K562 (cell line): Measurements from ENCODE around the gene EGFL7. TPM values are rescaled to one million over a fixed set of nuclear protein-coding genes. Genes with fewer than 3 reads are reported as not detected.
A peak's percentile ranks its signal among the peaks of the same experiment; 100 is the strongest.

Experiments
- ARID2 ChIP-seq: fragments of 450-650 bp; IDR thresholded peaks from 2 replicates; pipeline ENCODE4 v1.6.1; 2017; ENCODE audit warnings: antibody characterized with exemption, mild to moderate bottlenecking
- HNRNPLL ChIP-seq: fragments of 200-400 bp; formaldehyde crosslinking; IDR thresholded peaks from 2 replicates; pipeline ENCODE4 v1.6.1; 2017; ENCODE audit warnings: low read length, low read depth, mild to moderate bottlenecking; ENCODE audit not compliant: poor library complexity, severe bottlenecking
- HNRNPUL1 ChIP-seq: fragments of 200-400 bp; formaldehyde crosslinking; IDR thresholded peaks from 2 replicates; pipeline ENCODE4 v1.6.1; 2017; ENCODE audit warnings: low read length
- NBN ChIP-seq: fragments of 450-650 bp; IDR thresholded peaks from 2 replicates; pipeline ENCODE4 v1.6.1; 2016; ENCODE audit warnings: low read depth, mild to moderate bottlenecking
- NR2C2 ChIP-seq, 2 experiments: fragments of 200-800 bp in 1 of 2; sonication (Bioruptor generic) in 1 of 2; sonication (generic) in 1 of 2; formaldehyde crosslinking in 1 of 2; IDR thresholded peaks; 2 replicates each; pipeline versions ENCODE4 v1.6.1 to v1.8.0; 2016 to 2022; ENCODE audit warnings: mild to moderate bottlenecking in 1 of 2, missing compliant biosample characterization in 1 of 2, missing genetic modification characterization in 1 of 2, missing genetic modification reagents in 1 of 2
- NRF1 ChIP-seq, 2 experiments: fragments of 450-650 bp; IDR thresholded peaks in 1 of 2; conservative IDR thresholded peaks in 1 of 2; 2 replicates each; pipeline ENCODE4 v1.6.1; 2014; ENCODE audit warnings: mild to moderate bottlenecking in 2 of 2
- RBM25 ChIP-seq: fragments of 200-400 bp; formaldehyde crosslinking; IDR thresholded peaks from 2 replicates; pipeline ENCODE4 v1.6.1; 2018; ENCODE audit warnings: low read length, low read depth, moderate library complexity; ENCODE audit not compliant: severe bottlenecking
- SAFB ChIP-seq: fragments of 200-400 bp; formaldehyde crosslinking; IDR thresholded peaks from 2 replicates; pipeline ENCODE4 v1.6.1; 2017; ENCODE audit warnings: low read depth, low read length, borderline replicate concordance
- XRCC4 ChIP-seq: IDR thresholded peaks from one replicate; pipeline ENCODE4 v1.6.1; 2011; ENCODE audit not compliant: insufficient read depth, insufficient read length; ENCODE audit errors: extremely low read depth
- ZEB2 ChIP-seq: fragments of 450-650 bp; IDR thresholded peaks from 2 replicates; pipeline ENCODE4 v1.6.1; 2016
- ZNF764 ChIP-seq: fragments of 250-450 bp; sonication (Bioruptor Pico); IDR thresholded peaks from 2 replicates; pipeline ENCODE4 v1.4.0; 2020; ENCODE audit warnings: low read depth, mild to moderate bottlenecking, moderate library complexity
- polyA plus RNA-seq, 8 experiments: library from polyadenylated mRNA; depleted of rRNA in 4 of 8; stranded (reverse) in 5 of 8; unstranded in 3 of 8; fragments of >200 nt; fragmentation: Nextera tagmentation in 2 of 8; fragmentation: Illumina TruSeq in 1 of 8; extraction: Ambion mirVana in 2 of 8; extraction: Trizol in 1 of 8; gene quantifications; 2 replicates each; pipeline versions ENCODE4 v1.2.1 to v1.2.3, GENCODE V29; 2011 to 2014; ENCODE audit warnings: inconsistent platforms in 1 of 8, missing spikeins in 1 of 8
- total RNA-seq, 7 experiments: library from RNA; depleted of rRNA in 6 of 7; stranded (reverse); fragments of >200 nt in 6 of 7; fragmentation: Illumina TruSeq in 2 of 7; extraction: Trizol in 2 of 7; gene quantifications; 2 replicates each; pipeline versions ENCODE4 v1.2.1 to v1.2.3, GENCODE V29; 2011 to 2021; ENCODE audit warnings: low replicate concordance in 1 of 7
- TF ChIP-seq, protein P1 (sequence below): fragments of 450-650 bp; IDR thresholded peaks from 2 replicates; pipeline ENCODE4 v1.6.1; 2016; ENCODE audit warnings: low read depth, mild to moderate bottlenecking, moderate library complexity
- TF ChIP-seq, protein P2 (sequence below): IDR thresholded peaks from 3 replicates; pipeline ENCODE4 v1.6.1; 2011; ENCODE audit warnings: borderline replicate concordance, mild to moderate bottlenecking, moderate library complexity; ENCODE audit not compliant: insufficient read length; ENCODE audit errors: extremely low read depth
- TF ChIP-seq, protein P3 (sequence below): fragments of 450-650 bp; formaldehyde crosslinking; IDR thresholded peaks from 2 replicates; pipeline ENCODE4 v1.4.0; 2020; ENCODE audit warnings: mild to moderate bottlenecking, moderate library complexity
- TF ChIP-seq, protein P4 (sequence below): sonication (generic); formaldehyde crosslinking; IDR thresholded peaks from 2 replicates; pipeline ENCODE4 v1.8.1; 2023; ENCODE audit warnings: mild to moderate bottlenecking, missing genetic modification reagents

Gene EGFL7
- total and polyA plus RNA-seq, 9 of the 15 experiments (the other 6 are each of a cell fraction or from before 2014, with no cell fraction given) = 1.5 to 286 (median 55.5) TPM

DNA sequence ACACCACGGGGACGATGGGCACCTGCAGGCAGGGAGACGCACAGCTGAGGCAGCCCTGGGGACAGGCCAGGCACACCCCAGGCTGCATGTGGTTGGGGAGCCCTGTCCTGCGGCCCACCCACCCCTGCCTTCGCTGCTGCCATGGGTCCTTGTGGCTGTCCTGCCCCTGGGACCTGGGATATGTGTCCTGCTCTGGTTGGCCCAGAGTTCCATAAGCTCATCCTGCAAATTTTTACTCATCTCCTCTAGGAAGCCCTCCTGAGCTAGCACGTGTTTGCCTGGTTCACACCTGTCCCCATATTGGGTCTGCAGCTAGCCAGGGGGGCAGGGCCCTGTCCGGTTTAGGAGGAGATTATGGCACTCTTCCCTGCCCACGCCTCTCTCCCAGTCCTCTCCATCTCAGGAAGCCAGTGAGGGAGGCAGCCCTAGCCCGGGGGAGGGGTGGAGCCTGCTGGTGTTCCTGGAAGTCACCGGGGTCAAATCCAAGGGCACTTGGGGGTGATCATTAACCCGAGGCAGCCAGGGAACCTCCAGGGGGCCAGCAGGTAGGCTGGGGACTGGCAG is 12.2 kb downstream of the EGFL7 start (continued):
- TF ChIP-seq, protein P1, sequence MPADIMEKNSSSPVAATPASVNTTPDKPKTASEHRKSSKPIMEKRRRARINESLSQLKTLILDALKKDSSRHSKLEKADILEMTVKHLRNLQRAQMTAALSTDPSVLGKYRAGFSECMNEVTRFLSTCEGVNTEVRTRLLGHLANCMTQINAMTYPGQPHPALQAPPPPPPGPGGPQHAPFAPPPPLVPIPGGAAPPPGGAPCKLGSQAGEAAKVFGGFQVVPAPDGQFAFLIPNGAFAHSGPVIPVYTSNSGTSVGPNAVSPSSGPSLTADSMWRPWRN = no peak
- no peak for TF ChIP-seq ZNF764
- TF ChIP-seq HNRNPLL = no peak
- TF ChIP-seq RBM25 = no peak
- no peak for TF ChIP-seq NR2C2 (CRISPR knock-in tag; IDR thresholded peaks at IDR 0.05)
- TF ChIP-seq NR2C2 (tag; IDR thresholded peaks at IDR 0.05) = 0 out of 2 replicates have a peak, but pooled peaks have one; percentile 27
- TF ChIP-seq NBN = no peak
- peak; percentile 91 for TF ChIP-seq HNRNPUL1
- no peak for TF ChIP-seq NRF1 (conservative IDR thresholded peaks at IDR 0.05 in 1 of 2, IDR thresholded peaks at IDR 0.05 in 1 of 2)
- TF ChIP-seq ZEB2 = peak; percentile 70; the same call in 1 of the 2 replicates
- TF ChIP-seq, protein P2, sequence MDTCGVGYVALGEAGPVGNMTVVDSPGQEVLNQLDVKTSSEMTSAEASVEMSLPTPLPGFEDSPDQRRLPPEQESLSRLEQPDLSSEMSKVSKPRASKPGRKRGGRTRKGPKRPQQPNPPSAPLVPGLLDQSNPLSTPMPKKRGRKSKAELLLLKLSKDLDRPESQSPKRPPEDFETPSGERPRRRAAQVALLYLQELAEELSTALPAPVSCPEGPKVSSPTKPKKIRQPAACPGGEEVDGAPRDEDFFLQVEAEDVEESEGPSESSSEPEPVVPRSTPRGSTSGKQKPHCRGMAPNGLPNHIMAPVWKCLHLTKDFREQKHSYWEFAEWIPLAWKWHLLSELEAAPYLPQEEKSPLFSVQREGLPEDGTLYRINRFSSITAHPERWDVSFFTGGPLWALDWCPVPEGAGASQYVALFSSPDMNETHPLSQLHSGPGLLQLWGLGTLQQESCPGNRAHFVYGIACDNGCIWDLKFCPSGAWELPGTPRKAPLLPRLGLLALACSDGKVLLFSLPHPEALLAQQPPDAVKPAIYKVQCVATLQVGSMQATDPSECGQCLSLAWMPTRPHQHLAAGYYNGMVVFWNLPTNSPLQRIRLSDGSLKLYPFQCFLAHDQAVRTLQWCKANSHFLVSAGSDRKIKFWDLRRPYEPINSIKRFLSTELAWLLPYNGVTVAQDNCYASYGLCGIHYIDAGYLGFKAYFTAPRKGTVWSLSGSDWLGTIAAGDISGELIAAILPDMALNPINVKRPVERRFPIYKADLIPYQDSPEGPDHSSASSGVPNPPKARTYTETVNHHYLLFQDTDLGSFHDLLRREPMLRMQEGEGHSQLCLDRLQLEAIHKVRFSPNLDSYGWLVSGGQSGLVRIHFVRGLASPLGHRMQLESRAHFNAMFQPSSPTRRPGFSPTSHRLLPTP = no peak
- TF ChIP-seq ARID2 = no peak
- TF ChIP-seq, protein P3, sequence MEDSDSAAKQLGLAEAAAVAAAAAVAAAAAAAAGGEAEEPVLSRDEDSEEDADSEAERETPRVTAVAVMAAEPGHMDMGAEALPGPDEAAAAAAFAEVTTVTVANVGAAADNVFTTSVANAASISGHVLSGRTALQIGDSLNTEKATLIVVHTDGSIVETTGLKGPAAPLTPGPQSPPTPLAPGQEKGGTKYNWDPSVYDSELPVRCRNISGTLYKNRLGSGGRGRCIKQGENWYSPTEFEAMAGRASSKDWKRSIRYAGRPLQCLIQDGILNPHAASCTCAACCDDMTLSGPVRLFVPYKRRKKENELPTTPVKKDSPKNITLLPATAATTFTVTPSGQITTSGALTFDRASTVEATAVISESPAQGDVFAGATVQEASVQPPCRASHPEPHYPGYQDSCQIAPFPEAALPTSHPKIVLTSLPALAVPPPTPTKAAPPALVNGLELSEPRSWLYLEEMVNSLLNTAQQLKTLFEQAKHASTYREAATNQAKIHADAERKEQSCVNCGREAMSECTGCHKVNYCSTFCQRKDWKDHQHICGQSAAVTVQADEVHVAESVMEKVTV = no peak
- no peak for TF ChIP-seq XRCC4
- TF ChIP-seq, protein P4, sequence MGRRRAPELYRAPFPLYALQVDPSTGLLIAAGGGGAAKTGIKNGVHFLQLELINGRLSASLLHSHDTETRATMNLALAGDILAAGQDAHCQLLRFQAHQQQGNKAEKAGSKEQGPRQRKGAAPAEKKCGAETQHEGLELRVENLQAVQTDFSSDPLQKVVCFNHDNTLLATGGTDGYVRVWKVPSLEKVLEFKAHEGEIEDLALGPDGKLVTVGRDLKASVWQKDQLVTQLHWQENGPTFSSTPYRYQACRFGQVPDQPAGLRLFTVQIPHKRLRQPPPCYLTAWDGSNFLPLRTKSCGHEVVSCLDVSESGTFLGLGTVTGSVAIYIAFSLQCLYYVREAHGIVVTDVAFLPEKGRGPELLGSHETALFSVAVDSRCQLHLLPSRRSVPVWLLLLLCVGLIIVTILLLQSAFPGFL (CRISPR knock-in tag) = no peak
- TF ChIP-seq SAFB = no peak
- TF ChIP-seq, all 486 proteins: peak for 23
